OCI-LY7 (cell line): ENCODE data around the gene NUTF2. TPM values are rescaled to one million over a fixed set of nuclear protein-coding genes. Genes with fewer than 3 reads are reported as not detected.

Source experiments
- BruUV-seq: library from RNA; stranded (reverse); fragments of 400-500 nt; replicated peaks from 2 replicates; lab custom pipeline; 2021; lab: Mats Ljungman, UMichigan
- CTCF ChIA-PET: fragments of 300-600 bp; sonication (Branson Sonifier 250); formaldehyde crosslinking; loops from one replicate; lab custom pipeline; 2022; ENCODE audit warnings: antibody characterized with exemption; ENCODE audit not compliant: unreplicated experiment; lab: Charles Lee
- POLR2A ChIA-PET: fragments of 300-600 bp; sonication (Branson Sonifier 250); formaldehyde crosslinking; loops from one replicate; lab custom pipeline; 2022; ENCODE audit warnings: antibody characterized with exemption; lab: Charles Lee
- DNase-seq: peaks from one replicate; pipeline ENCODE4 v3.0.0-alpha.2; 2015; ENCODE audit warnings: low spot score
- H2AFZ ChIP-seq: fragments of 200-600 bp; sonication (generic), shearing (Covaris generic); 2 replicates; pipeline ENCODE4 v1.6.1; 2014; ENCODE audit warnings: mild to moderate bottlenecking, antibody characterized with exemption, low read length, moderate library complexity
- H3K27ac ChIP-seq: fragments of 200-600 bp; sonication (generic); 2 replicates; pipeline ENCODE4 v1.5.1; 2014; ENCODE audit warnings: mixed run types, low read depth, mild to moderate bottlenecking, moderate library complexity, low read length, inconsistent platforms; ENCODE audit not compliant: poor library complexity, severe bottlenecking
- H3K36me3 ChIP-seq: fragments of 200-600 bp; sonication (generic); 2 replicates; pipeline ENCODE4 v1.6.1; 2014; ENCODE audit warnings: mild to moderate bottlenecking, antibody characterized with exemption, low read length, moderate library complexity, mixed read lengths; ENCODE audit not compliant: insufficient read depth
- H3K4me1 ChIP-seq: fragments of 200-600 bp; sonication (generic); 2 replicates; pipeline ENCODE4 v1.5.1; 2014; ENCODE audit warnings: mild to moderate bottlenecking, low read length; ENCODE audit not compliant: insufficient read depth, poor library complexity, severe bottlenecking
- H3K4me2 ChIP-seq: fragments of 200-600 bp; sonication (generic); 2 replicates; pipeline ENCODE4 v1.6.1; 2014; ENCODE audit warnings: mild to moderate bottlenecking, low read length
- H3K4me3 ChIP-seq: fragments of 200-600 bp; sonication (generic); 2 replicates; pipeline ENCODE4 v1.5.1; 2014; ENCODE audit warnings: mild to moderate bottlenecking, low read depth, low read length; ENCODE audit not compliant: poor library complexity, severe bottlenecking
- H3K79me2 ChIP-seq: fragments of 200-600 bp; sonication (generic); 2 replicates; pipeline ENCODE4 v1.6.1; 2016; ENCODE audit warnings: low read depth, mild to moderate bottlenecking, low read length, moderate library complexity, mixed read lengths; ENCODE audit not compliant: insufficient read depth
- H3K9me2 ChIP-seq: fragments of 200-600 bp; sonication (generic); 2 replicates; pipeline ENCODE4 v1.6.1; 2016; ENCODE audit warnings: mild to moderate bottlenecking, low read length, mixed read lengths; ENCODE audit not compliant: insufficient read depth
- H3K9me3 ChIP-seq: fragments of 200-600 bp; sonication (generic); 2 replicates; pipeline ENCODE4 v1.6.1; 2014; ENCODE audit warnings: mild to moderate bottlenecking, mixed run types, low read length, mixed read lengths
- H4K20me1 ChIP-seq: fragments of 200-600 bp; sonication (generic); 2 replicates; pipeline ENCODE4 v1.6.1; 2014; ENCODE audit warnings: mild to moderate bottlenecking, antibody characterized with exemption, low read length, moderate library complexity, mixed read lengths; ENCODE audit not compliant: insufficient read depth
- EZH2phosphoT487 ChIP-seq: fragments of 200-600 bp; sonication (generic); IDR thresholded peaks from 2 replicates; pipeline ENCODE4 v1.6.1; 2018; ENCODE audit warnings: low read depth, borderline replicate concordance, mild to moderate bottlenecking, mixed run types, antibody characterized with exemption, low read length, moderate library complexity, mixed read lengths
- intact Hi-C: fragments of 100-400 bp; cut with micrococcal nuclease; formaldehyde crosslinking; loops from one replicate; pipeline ENCODE4 v1.10.0; 2022; ENCODE audit not compliant: unreplicated experiment
- total RNA-seq, 2 experiments: library from RNA; depleted of rRNA in 1 of 2; stranded (reverse); fragments of >200 nt in 1 of 2; shearing (Covaris generic) in 1 of 2; gene quantifications; 2 replicates each; pipeline ENCODE4 v1.2.3, GENCODE V29; 2014 to 2022
- TF ChIP-seq, protein P1 (sequence below): fragments of 200-600 bp; sonication (generic); conservative IDR thresholded peaks from 2 replicates; pipeline ENCODE4 v1.5.1; 2014; ENCODE audit warnings: mild to moderate bottlenecking, antibody characterized with exemption, low read length, moderate library complexity, mixed read lengths

NUTF2 gene
- total RNA-seq, 2 experiments from 2014 or later, result 143 to 187 TPM

DNA sequence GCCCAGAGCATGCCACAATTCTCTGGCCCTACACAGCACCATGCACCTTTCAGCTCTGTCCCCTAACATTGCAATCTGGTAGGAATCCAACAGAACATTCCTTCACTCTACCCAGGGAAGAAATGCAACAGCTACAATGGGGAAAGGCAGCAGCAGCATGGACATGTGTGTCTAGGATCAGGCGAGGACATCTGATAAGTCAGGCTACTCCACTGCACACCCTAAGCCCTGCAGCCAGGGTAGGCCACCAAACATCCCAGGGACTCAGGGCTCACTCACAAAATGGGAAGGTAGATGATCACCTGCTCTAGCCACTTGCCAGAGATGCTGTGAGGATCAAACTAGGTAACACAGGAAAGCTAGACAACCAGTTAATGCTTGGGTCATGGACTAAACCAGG is 45.5 kb upstream of the NUTF2 start:
- DNase-seq, result no peak
- Histone ChIP-seq H3K9me2 (no peaks in the 10 kb centered on the region), H3K36me3 (peaks cover 75% of the 10 kb centered on the region), H4K20me1 (no peaks in the 10 kb centered on the region), H2AFZ (no peak overlapping the region), H3K4me2 (peak overlapping the region; percentile 60), H3K79me2 (peaks cover 57% of the 10 kb centered on the region), H3K9me3 (no peaks in the 10 kb centered on the region), H3K27ac (peak overlapping the region; percentile 76), H3K4me3 (peak overlapping the region; percentile 33), H3K4me1 (peaks cover 54% of the 10 kb centered on the region)
- BruUV-seq, result no TSS peak
- TF ChIP-seq, protein P1, sequence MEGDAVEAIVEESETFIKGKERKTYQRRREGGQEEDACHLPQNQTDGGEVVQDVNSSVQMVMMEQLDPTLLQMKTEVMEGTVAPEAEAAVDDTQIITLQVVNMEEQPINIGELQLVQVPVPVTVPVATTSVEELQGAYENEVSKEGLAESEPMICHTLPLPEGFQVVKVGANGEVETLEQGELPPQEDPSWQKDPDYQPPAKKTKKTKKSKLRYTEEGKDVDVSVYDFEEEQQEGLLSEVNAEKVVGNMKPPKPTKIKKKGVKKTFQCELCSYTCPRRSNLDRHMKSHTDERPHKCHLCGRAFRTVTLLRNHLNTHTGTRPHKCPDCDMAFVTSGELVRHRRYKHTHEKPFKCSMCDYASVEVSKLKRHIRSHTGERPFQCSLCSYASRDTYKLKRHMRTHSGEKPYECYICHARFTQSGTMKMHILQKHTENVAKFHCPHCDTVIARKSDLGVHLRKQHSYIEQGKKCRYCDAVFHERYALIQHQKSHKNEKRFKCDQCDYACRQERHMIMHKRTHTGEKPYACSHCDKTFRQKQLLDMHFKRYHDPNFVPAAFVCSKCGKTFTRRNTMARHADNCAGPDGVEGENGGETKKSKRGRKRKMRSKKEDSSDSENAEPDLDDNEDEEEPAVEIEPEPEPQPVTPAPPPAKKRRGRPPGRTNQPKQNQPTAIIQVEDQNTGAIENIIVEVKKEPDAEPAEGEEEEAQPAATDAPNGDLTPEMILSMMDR, result no peak
- no peak for TF ChIP-seq EZH2phosphoT487
- ChIA-PET CTCF (no interaction called here), POLR2A (interaction anchor here (0.5 to 2.4 kb wide), 4 partner anchors 13 to 174 kb away, joined by 3 to 10 read pairs (median 6); partner anchors contain the start of gene GFOD2)
- intact Hi-C loops, result loop anchor here (10.0 kb wide), 1 partner anchor 256 kb away; no protein-coding TSS in a partner anchor

DNA sequence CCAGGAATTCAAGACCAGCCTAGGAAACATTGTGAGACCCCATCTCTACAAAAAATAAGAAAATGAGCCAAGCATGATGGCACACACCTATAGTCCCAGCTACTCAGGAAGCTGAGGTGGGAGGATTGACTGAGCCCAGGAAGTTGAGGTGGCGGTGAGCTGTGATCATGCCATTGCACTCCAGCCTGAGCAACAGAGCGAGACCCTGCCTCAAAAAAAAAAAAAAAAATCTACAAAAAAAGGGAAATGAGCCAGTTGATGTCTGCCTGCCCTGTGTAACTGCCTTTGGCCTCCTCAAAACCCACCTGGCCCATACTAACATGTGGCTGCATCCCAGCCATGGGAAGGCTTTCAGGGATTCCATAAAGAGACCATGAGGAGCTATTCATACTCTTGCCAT is 44.9 kb upstream of the NUTF2 start:
- H3K36me3 ChIP-seq, result peaks cover 68% of the 10 kb centered on the region
- ChIA-PET POLR2A (interaction anchor here (0.7 to 2.4 kb wide), 3 partner anchors 21 to 83 kb away, joined by 4 to 10 read pairs (median 8); partner anchors contain the start of gene GFOD2), CTCF (no interaction called here)
- H2AFZ ChIP-seq, result no peak overlapping the region
- no TSS peak for BruUV-seq
- H3K4me3 ChIP-seq, result peak overlapping the region; percentile 33
- no peaks in the 10 kb centered on the region for H3K9me2 ChIP-seq
- peak; percentile 81 for DNase-seq
- H3K79me2 ChIP-seq, result peaks cover 55% of the 10 kb centered on the region
- TF ChIP-seq, protein P1, result no peak
- TF ChIP-seq EZH2phosphoT487, result no peak
- no peaks in the 10 kb centered on the region for H4K20me1 ChIP-seq
- peak overlapping the region; percentile 60 for H3K4me2 ChIP-seq
- H3K27ac ChIP-seq, result peak overlapping the region; percentile 76
- intact Hi-C loops, result loop anchor here (10.0 kb wide), 1 partner anchor 257 kb away; no protein-coding TSS in a partner anchor
- peaks cover 54% of the 10 kb centered on the region for H3K4me1 ChIP-seq
- no peaks in the 10 kb centered on the region for H3K9me3 ChIP-seq

DNA sequence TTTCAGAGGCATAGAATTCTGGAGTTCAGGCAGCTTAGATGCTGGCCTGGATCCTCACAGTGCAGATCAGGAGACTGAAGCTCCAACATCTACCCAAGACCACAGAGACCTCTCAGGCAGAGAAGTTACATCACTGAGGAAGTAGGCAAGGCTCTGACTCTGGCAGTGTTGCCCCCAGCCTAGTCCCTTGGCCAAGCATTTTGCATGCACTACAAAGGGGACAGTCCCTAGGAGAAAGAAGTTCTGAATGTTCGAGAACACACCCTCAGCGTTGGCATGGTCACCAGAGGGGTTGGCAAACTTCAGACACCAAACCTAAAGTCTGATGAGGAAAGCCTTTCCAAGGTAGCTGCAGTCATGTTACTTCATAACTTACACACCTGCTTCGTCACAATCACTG is 42.8 kb upstream of the NUTF2 start:
- Histone ChIP-seq H2AFZ (no peak overlapping the region), H3K27ac (no peak overlapping the region), H4K20me1 (no peaks in the 10 kb centered on the region), H3K4me3 (no peak overlapping the region), H3K9me2 (no peaks in the 10 kb centered on the region), H3K4me1 (peaks cover 59% of the 10 kb centered on the region), H3K36me3 (peaks cover 53% of the 10 kb centered on the region), H3K9me3 (no peaks in the 10 kb centered on the region), H3K4me2 (peak overlapping the region; percentile 9; the same call in 1 of the 2 replicates), H3K79me2 (peaks cover 55% of the 10 kb centered on the region)
- ChIA-PET POLR2A (interaction anchor here (0.7 kb wide), 3 partner anchors 30 to 251 kb away, joined by 3 to 6 read pairs (median 6); no protein-coding TSS in a partner anchor), CTCF (no interaction called here)
- DNase-seq, result peak; percentile 24
- no TSS peak for BruUV-seq
- TF ChIP-seq, protein P1, result no peak
- TF ChIP-seq EZH2phosphoT487, result no peak
- intact Hi-C loops, result loop anchor here (10.0 kb wide), 1 partner anchor 259 kb away; no protein-coding TSS in a partner anchor
